Transverse colon (tissue), 4 donors: Measurements from ENCODE around the gene LMLN. TPM values are rescaled to one million over a fixed set of nuclear protein-coding genes. Genes with fewer than 3 reads are reported as not detected.

Source experiments
- DNase-seq: peaks from one replicate; pipeline ENCODE4 v3.0.0-alpha.2; 2019
- H3K27ac ChIP-seq, 4 donors: fragments of 200-600 bp; sonication (generic); 2 replicates each; pipeline ENCODE4 v1.5.1; 2016 to 2018; ENCODE audit warnings: inconsistent platforms in 4 of 4
- H3K27me3 ChIP-seq: fragments of 200-600 bp; sonication (generic); 2 replicates; pipeline ENCODE4 v1.5.1; 2017; ENCODE audit warnings: inconsistent platforms
- H3K36me3 ChIP-seq, 4 donors: fragments of 200-600 bp; sonication (generic); 2 replicates each; pipeline ENCODE4 v1.5.1; 2017 to 2019; ENCODE audit warnings: inconsistent platforms in 4 of 4
- H3K4me1 ChIP-seq, 4 donors: fragments of 200-600 bp; sonication (generic); 2 replicates each; pipeline ENCODE4 v1.5.1; 2017 to 2020; ENCODE audit warnings: inconsistent platforms in 4 of 4
- H3K4me3 ChIP-seq, 4 donors: fragments of 200-600 bp; sonication (generic); 1 replicate in 1 of 4; 2 replicates in 3 of 4; pipeline versions ENCODE4 v1.5.1 to v1.6.1; 2017 to 2019; ENCODE audit warnings: inconsistent platforms in 4 of 4
- H3K9me3 ChIP-seq, 2 donors: fragments of 200-600 bp; sonication (generic); 2 replicates each; pipeline ENCODE4 v1.5.1; 2017 to 2019; ENCODE audit warnings: inconsistent platforms in 2 of 2
- CTCF ChIP-seq, 5 experiments: fragments of 200-600 bp in 3 of 5; fragments of 450-650 bp in 2 of 5; sonication (generic) in 3 of 5; IDR thresholded peaks; 1 replicate in 2 of 5; 2 replicates in 3 of 5; pipeline ENCODE4 v1.5.1; 2016 to 2017; ENCODE audit warnings: antibody characterized with exemption in 5 of 5, inconsistent platforms in 3 of 5, mild to moderate bottlenecking in 2 of 5, moderate library complexity in 1 of 5
- EP300 ChIP-seq: sonication (generic); formaldehyde crosslinking; IDR thresholded peaks from one replicate; pipeline ENCODE4 v1.6.1; 2017; ENCODE audit warnings: antibody characterized with exemption, low read depth
- POLR2A ChIP-seq: fragments of 450-650 bp; IDR thresholded peaks from one replicate; pipeline ENCODE4 v1.6.1; 2016; ENCODE audit warnings: antibody characterized with exemption, mild to moderate bottlenecking, moderate library complexity
- POLR2AphosphoS5 ChIP-seq, 3 donors: sonication (generic); formaldehyde crosslinking; IDR thresholded peaks; one replicate each; pipeline ENCODE4 v1.6.1; 2016; ENCODE audit warnings: antibody characterized with exemption in 3 of 3
- WGBS, 2 donors: methylation state at CpG; one replicate each; pipeline ENCODE4 v1.1.5; 2018; ENCODE audit warnings: low coverage in 1 of 2; 5-methylcytosine and 5-hydroxymethylcytosine counted together
- in situ Hi-C, 4 donors: fragments of 200-750 bp; cut with MboI; loops; one replicate each; pipeline versions ENCODE4 v1.15.0 to v1.15.1; 2017; ENCODE audit warnings: low sequenced_read_pairs in 3 of 4, low pct_ligation_motif_present in 1 of 4, low pct_unique_long_range_greater_than_20kb in 1 of 4
- intact Hi-C: fragments of 100-400 bp; cut with DNase I; formaldehyde crosslinking; loops from one replicate; pipeline ENCODE4 v1.15.1; 2023; ENCODE audit warnings: low total_unique reads
- total RNA-seq, 4 donors: library from RNA; depleted of rRNA; stranded (reverse); fragments of >200 nt; gene quantifications; one replicate each; pipeline ENCODE4 v1.1.0, GENCODE V29; 2016

The LMLN gene
- total RNA-seq, 4 donors from 2014 or later: 1.00 to 11.2 (median 6.4) TPM

- intact Hi-C loops (no loop called here), in situ Hi-C loops (no loop called here)
- DNase-seq: no peak
- Histone ChIP-seq H3K27me3 (no peaks in the 10 kb centered on the region), H3K36me3 (no peaks in the 10 kb centered on the region), H3K9me3 (peaks cover 8 to 15% of the 10 kb centered on the region in 2 donors), H3K4me1 (no peaks in the 10 kb centered on the region), H3K4me3 (no peak overlapping the region), H3K27ac (no peak overlapping the region)
- TF ChIP-seq CTCF (IDR thresholded peaks at IDR 0.05) (no peak), POLR2AphosphoS5 (IDR thresholded peaks at IDR 0.05) (no peak), EP300 (no peak), POLR2A (no peak)
- 73 to 77% methylated on average over 2 to 3 of the region's 3 CpGs for WGBS, 2 donors
Observed at GRCh38 chr3:197970588-197970987, 10.6 kb downstream of the LMLN start.

GRCh38 chr3:197974016-197974415 is 14.0 kb downstream of the LMLN start:
- no peaks in the 10 kb centered on the region for H3K4me1 ChIP-seq
- in situ Hi-C loops: no loop called here
- no peaks in the 10 kb centered on the region for H3K27me3 ChIP-seq
- TF ChIP-seq EP300 (no peak), POLR2AphosphoS5 (IDR thresholded peaks at IDR 0.05) (no peak), POLR2A (no peak), CTCF (IDR thresholded peaks at IDR 0.05) (no peak)
- peaks cover 3 to 4% of the 10 kb centered on the region in 2 donors for H3K9me3 ChIP-seq
- no peak overlapping the region for H3K27ac ChIP-seq
- intact Hi-C loops: no loop called here
- no peaks in the 10 kb centered on the region for H3K36me3 ChIP-seq
- 67 to 78% methylated on average over 1 of the region's 1 CpG for WGBS, 2 donors
- DNase-seq: no peak
- H3K4me3 ChIP-seq: no peak overlapping the region

GRCh38 chr3:197975311-197975710 is 15.3 kb downstream of the LMLN start:
- 97 to 100% methylated on average over 8 of the region's 8 CpGs for WGBS, 2 donors
- no peaks in the 10 kb centered on the region for H3K36me3 ChIP-seq
- peaks cover 3 to 4% of the 10 kb centered on the region in 2 donors for H3K9me3 ChIP-seq
- intact Hi-C loops (no loop called here), in situ Hi-C loops (no loop called here)
- no peaks in the 10 kb centered on the region for H3K4me1 ChIP-seq
- H3K4me3 ChIP-seq: no peak overlapping the region
- no peaks in the 10 kb centered on the region for H3K27me3 ChIP-seq
- TF ChIP-seq POLR2A (no peak), POLR2AphosphoS5 (IDR thresholded peaks at IDR 0.05) (no peak), CTCF (IDR thresholded peaks at IDR 0.05) (no peak), EP300 (no peak)
- DNase-seq: no peak
- no peak overlapping the region for H3K27ac ChIP-seq

GRCh38 chr3:197983076-197983475 is 23.1 kb downstream of the LMLN start:
- Histone ChIP-seq H3K27me3 (no peaks in the 10 kb centered on the region), H3K4me3 (no peak overlapping the region), H3K4me1 (no peaks in the 10 kb centered on the region), H3K27ac (no peak overlapping the region), H3K9me3 (no peaks in the 10 kb centered on the region), H3K36me3 (no peaks in the 10 kb centered on the region)
- TF ChIP-seq CTCF (IDR thresholded peaks at IDR 0.05): no peak
- no peak for TF ChIP-seq POLR2AphosphoS5 (IDR thresholded peaks at IDR 0.05)
- no peak for TF ChIP-seq POLR2A
- TF ChIP-seq EP300: no peak
- intact Hi-C loops: no loop called here
- in situ Hi-C loops: no loop called here
- 93 to 96% methylated on average over 1 of the region's 1 CpG for WGBS, 2 donors
- no peak for DNase-seq
